GM12891 (cell line): ENCODE data around the gene BEND5.

ENCODE experiments used
- POLR2A ChIP-seq: IDR thresholded peaks from 2 replicates; pipeline ENCODE4 v1.6.1; 2011; ENCODE audit warnings: low read depth, low read length, control low read depth
- POLR2AphosphoS5 ChIP-seq: IDR thresholded peaks from 2 replicates; pipeline ENCODE4 v1.6.1; 2011; ENCODE audit warnings: low read depth, low read length, control low read depth
- TAF1 ChIP-seq: IDR thresholded peaks from 2 replicates; pipeline ENCODE4 v1.6.1; 2011; ENCODE audit warnings: low read depth, low read length, control low read depth

GRCh38 chr1:48756683-48757316, 19.9 kb downstream of the BEND5 start:
- TF ChIP-seq POLR2A: no peak
- TF ChIP-seq TAF1: no peak
- TF ChIP-seq POLR2AphosphoS5: no peak
